HL-60/S4 (cell line): ENCODE measurements around the gene ELMOD3.
"Not testable (repeated sequence)": the region's sequence is repeated elsewhere in the genome, so short reads cannot be mapped to it uniquely, and the experiment has no call there.

Source experiments
- in situ Hi-C: fragments of 300-500 bp; cut with MboI; formaldehyde crosslinking; loops from 2 replicates; pipeline ENCODE4 v1.14.3; 2022; ENCODE audit warnings: low sequenced_read_pairs

ELMOD3 gene

GRCh38 chr2:85368921-85369320, 14.4 kb downstream of the ELMOD3 start:
- in situ Hi-C loops = no loop called here

GRCh38 chr2:85369500-85369899, 14.9 kb downstream of the ELMOD3 start:
- in situ Hi-C loops = no loop called here

GRCh38 chr2:85371045-85371444, 16.5 kb downstream of the ELMOD3 start:
- in situ Hi-C loops = no loop called here

- in situ Hi-C loops = no loop called here
Observed at GRCh38 chr2:85376291-85377065, 21.9 kb downstream of the ELMOD3 start.

GRCh38 chr2:85377083-85377482, 22.5 kb downstream of the ELMOD3 start:
- in situ Hi-C loops = no loop called here

GRCh38 chr2:85378257-85378656, 23.7 kb downstream of the ELMOD3 start:
- in situ Hi-C loops = no loop called here

- in situ Hi-C loops = no loop called here
Observed at GRCh38 chr2:85380048-85380447, 25.5 kb downstream of the ELMOD3 start.

GRCh38 chr2:85383151-85383550, 28.6 kb downstream of the ELMOD3 start:
- in situ Hi-C loops = not testable (repeated sequence)

- in situ Hi-C loops = no loop called here
Observed at GRCh38 chr2:85383850-85384249, 29.3 kb downstream of the ELMOD3 start.

GRCh38 chr2:85385746-85386145, 31.2 kb downstream of the ELMOD3 start:
- in situ Hi-C loops = no loop called here

- in situ Hi-C loops = no loop called here
Observed at GRCh38 chr2:85387754-85388153, 33.2 kb downstream of the ELMOD3 start.

GRCh38 chr2:85388878-85389538, 34.4 kb downstream of the ELMOD3 start:
- in situ Hi-C loops = no loop called here

- in situ Hi-C loops = no loop called here
Observed at GRCh38 chr2:85390941-85391669, 36.5 kb downstream of the ELMOD3 start.

GRCh38 chr2:85393836-85394235, 39.3 kb downstream of the ELMOD3 start:
- in situ Hi-C loops = no loop called here

- in situ Hi-C loops = no loop called here
Observed at GRCh38 chr2:85394261-85394681, 39.7 kb downstream of the ELMOD3 start.

GRCh38 chr2:85394976-85395375, 40.4 kb downstream of the ELMOD3 start:
- in situ Hi-C loops = no loop called here

GRCh38 chr2:85395912-85396475, 41.4 kb downstream of the ELMOD3 start:
- in situ Hi-C loops = no loop called here

GRCh38 chr2:85396531-85397470, 42.2 kb downstream of the ELMOD3 start:
- in situ Hi-C loops = no loop called here

GRCh38 chr2:85397925-85398331, 43.4 kb downstream of the ELMOD3 start:
- in situ Hi-C loops = no loop called here

GRCh38 chr2:85398426-85399182, 44.0 kb downstream of the ELMOD3 start:
- in situ Hi-C loops = no loop called here
